M059J (cell line): ENCODE data around the gene GABBR2. TPM values are rescaled to one million over a fixed set of nuclear protein-coding genes. Genes with fewer than 3 reads are reported as not detected.
"Not testable (repeated sequence)": the region's sequence is repeated elsewhere in the genome, so short reads cannot be mapped to it uniquely, and the experiment has no call there.

ENCODE experiments used
- DNase-seq: peaks from one replicate; pipeline ENCODE4 v3.0.0-alpha.2; 2012; ENCODE audit warnings: low read depth
- total RNA-seq: library from RNA; depleted of rRNA; stranded (reverse); fragments of >200 nt; shearing (Covaris generic); gene quantifications from 2 replicates; pipeline ENCODE4 v1.2.3, GENCODE V29; 2014

Gene GABBR2
- total RNA-seq, 1 experiment from 2014 or later: not detected

DNA sequence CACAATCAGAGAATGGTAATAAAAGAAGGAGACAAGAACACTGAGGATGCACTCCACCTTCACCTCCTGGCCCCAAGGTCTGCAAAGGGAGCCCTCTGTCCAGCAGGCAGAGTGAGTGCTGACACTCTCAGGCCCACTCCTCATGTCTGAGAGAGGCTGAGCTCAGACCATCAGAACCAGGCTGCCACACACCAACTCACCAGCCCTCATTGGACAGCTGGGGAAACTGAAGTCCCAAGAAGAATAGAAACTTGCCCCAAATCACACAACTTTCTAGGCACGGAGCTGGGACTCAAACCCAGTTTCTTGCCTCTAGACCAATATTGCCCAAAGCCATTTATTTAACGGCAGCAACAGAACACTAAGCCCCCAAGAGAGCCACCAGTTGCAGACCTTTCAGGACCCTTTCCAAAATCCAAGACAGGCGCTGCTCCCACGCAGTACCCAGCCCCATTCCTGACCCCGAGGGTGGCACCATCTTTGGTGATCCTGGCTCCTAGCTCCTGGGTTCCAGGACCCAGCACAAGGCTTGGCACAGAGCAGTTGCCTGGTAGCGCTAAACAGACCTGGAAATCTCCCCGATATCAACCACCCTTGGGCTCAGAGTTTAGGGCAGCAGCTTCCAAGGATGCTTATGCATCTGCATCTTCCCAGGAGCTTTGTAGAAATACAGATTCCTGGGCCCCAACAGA, 192.4 kb downstream of the GABBR2 start:
- DNase-seq: no peak

DNA sequence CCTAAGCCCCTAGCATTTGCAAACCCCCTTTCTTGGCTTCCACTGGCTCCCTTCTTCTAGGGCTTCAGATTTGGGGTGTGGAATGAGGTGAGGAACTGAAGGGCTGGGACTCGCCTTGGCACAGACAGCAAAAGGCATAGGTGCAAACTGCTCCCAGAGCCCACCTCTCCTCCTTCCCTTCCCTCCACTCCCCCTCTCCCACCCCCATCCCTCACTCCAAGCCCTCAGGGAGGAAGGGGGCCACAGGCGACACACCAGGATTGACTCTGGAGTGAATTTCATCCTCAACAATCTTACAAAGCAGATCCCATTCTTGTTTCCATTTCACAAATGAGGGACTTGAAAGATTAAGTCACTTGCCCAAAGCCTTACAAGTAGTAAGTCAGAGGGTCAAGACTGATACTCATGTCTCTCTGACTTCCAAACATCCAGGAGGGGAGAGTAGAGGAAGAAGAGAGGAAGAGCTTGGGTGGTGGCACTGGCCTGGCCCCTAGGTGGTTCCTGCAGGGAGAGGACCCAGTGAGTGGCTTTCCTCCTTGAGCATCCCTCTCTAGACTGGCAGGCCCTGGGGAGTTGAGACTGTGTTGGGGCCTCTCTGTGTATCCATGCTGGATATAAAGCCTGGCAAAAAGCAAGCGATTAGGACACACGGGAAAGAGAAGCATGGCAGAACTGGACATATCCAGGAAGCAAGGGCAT, 193.1 kb downstream of the GABBR2 start:
- DNase-seq: no peak

DNA sequence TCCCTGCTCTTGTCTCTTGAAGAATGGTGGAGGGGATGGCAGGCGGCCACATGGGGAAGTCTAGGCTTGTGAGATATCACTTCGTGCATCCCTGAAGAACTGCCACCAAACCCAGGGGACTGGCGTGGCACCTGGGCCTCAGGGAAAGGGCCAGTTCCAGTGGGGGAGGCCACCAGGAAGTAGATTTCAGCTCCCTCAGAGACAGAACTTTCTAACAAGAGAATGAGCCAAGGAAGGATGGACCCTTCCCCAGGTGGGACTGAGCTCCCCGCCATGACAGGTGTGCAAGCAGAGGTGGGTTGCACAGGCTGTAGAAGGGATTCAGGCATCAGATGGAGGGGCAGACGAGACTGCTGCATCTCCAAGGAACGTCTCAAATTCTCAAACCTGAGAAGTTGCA, 193.9 kb downstream of the GABBR2 start:
- DNase-seq: no peak

DNA sequence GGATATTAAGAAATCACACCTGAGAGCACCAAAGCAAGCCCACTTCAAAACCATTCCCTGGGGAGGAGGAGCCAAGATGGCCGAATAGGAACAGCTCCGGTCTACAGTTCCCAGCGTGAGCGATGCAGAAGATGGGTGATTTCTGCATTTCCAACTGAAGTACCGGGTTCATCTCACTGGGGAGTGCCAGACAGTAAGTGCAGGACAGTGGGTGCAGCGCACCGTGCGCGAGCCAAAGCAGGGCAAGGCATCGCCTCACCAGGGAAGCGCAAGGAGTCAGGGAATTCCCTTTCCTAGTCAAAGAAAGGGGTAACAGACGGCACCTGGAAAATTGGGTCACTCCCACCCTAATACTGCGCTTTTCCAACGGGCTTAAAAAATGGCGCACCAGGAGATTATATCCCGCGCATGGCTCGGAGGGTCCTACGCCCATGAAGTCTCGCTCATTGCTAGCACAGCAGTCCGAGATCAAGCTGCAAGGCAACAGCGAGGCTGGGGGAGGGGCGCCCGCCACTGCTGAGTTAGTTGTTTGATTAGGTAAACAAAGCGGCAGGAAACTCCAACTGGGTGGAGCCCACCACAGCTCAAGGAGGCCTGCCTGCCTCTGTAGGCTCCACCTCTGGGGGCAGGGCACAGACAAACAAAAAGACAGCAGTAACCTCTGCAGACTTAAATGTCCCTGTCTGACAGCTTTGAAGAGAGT, 200.4 kb downstream of the GABBR2 start:
- not testable (repeated sequence) for DNase-seq

DNA sequence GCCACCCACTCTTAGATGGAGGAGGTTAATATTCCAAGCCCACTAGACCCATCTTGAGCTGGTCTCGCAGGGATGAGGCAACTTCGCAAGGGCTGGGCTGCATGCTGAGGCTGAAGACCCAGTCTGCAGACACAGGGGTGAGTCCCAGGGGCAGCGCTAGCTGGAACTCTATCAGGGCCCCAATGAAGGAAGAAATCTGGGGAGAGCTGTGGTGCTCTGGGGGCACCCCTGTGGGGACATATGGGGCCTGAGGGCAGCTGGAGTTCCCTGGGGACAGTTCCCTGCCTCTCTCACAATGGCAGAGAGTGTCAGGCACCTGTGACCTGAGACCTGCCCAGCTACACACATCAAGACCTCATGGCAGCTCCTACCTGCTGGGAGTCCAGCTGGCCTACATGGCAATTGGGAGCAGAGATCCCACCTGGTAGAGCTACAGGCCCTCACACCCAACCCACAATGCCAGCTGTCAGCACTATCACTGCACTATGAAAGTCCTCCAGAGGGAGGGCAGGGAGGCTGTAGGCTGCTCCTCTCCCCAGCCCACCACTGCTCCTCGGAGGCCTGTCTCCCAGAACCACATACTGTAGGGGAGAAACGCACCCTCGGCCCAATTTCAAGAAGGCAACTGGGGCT, 202.2 kb downstream of the GABBR2 start:
- no peak for DNase-seq

DNA sequence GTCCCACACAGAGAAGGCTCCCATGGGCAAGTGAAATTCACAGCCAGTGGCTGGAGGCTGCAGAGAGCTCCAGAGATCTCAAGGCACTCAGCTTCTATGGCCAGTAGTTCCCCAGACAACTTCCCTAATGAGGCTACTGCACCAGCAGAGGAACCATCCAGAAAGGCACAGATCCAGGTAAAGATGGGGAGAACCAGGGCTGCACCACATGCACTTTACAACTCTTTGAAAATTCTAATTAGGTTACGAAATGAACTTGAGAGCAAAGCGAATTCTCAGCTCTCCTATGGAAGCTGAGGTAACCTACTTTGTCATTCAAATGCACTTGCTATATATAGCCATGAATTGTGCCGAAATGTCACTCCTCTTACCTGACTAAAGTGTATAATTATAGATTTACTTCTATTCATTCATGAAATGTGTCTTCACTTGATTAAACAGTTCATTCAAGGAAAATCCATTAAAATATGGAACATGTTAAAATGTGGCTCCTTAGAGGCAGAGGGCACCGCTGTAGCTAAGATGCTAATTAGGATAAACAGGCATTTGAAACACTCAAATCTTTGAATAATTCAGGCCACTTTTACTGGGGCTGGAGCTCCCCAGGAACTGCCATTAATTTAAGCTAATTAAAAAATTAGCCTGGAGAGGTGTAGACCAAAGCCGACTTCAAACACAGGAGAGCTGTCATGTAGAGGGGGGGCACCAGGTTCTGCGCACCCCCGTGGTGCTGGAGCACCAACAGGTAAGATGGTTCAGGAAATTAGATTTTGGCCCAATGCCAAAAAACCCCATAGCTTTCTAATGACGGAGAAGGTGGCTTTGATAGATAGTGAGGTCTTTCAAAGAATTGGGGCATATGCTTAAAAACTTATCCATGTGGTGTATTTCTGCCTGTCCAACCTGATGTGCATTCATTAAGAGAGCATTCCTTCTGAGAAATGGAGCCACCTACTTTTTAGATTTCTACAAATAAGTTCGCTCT, 204.1 kb downstream of the GABBR2 start:
- DNase-seq: no peak

DNA sequence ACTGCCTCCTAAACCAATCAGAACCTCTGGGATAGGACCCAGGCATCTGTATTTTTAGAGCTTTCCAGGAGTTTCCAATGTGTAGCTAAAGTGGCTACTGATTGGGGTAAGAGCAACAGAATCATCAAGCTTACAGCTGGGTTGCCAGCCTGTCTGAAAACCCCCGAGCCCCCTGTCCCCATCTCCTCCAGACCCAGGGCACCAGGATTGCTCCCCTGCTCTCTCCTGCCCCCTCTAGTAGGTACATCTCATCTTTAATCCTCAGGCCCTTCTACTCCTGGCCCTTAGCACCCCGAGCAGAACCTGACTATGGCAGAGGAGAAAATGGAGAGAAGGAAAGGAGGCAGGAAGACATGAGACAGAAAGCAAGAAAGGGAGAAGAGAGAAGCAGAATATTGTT, 204.9 kb downstream of the GABBR2 start:
- DNase-seq: no peak

DNA sequence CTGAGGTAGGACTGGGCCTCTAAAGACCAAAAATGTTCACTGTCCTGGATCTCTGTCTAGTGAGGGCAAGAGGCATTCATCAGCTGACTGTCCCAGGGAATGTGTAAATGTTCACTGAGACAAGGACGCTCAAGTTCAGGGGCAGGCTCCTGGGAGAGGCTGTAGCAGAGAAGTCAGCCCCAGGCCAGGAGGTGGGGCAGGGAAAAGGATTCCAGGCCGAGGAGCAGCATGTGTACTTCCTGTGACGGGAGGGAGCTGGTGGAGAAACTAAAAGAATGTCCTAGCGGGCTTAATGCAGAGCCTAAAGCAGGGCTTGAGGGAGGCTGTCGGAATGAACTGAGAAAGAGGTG, 205.8 kb downstream of the GABBR2 start:
- DNase-seq: peak; percentile 48

DNA sequence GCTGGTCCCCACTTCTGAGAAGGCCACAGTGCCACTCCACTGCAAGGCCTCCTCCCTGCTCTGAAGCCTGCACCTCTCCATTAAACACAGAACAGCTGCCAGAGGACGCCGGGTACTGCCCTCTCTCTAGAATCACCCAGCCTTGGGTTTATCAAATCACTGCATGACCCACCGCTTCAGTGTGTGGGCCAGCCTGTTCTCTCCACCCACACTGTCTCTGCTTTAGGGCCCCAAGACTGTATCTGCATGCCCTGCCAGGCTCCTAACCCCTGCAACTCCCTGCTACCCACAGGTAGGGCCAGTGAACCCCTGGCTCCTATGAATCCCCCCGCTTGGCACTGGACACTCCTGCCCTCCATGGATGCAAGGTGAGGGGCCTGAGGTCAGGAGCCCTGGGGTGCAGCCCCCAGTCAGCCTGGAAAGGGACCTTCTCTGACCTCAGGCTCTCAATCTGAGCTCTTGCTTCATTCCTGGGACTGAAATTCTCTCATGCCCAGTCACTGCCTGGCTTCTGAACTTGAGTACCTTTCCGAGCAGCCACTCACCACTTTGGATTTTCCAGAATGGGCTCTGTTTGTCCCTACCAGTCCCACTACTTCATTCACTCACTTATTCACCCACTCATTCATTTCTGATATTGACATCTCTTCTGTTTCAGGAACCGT, 206.3 kb downstream of the GABBR2 start:
- peak; percentile 39 for DNase-seq

DNA sequence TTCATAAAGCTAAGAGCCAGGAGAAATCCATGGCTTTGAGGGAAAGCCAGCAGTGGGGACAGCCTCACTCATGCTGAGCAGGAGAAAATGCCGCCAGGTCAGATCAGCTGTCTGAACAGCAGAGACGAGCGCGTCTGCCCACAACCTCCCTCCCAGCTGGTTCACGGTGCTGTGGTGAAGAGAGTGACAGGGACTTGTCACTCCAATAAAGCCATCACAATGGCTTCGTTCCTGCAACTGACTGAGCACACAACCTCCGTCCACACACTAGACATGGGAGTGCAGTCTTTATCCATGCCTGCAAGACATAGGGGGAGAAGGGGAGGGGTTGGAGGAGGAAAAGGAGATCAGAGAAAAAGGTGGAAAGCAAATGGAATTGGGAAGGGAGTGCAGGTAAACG, 206.9 kb downstream of the GABBR2 start:
- DNase-seq: no peak

DNA sequence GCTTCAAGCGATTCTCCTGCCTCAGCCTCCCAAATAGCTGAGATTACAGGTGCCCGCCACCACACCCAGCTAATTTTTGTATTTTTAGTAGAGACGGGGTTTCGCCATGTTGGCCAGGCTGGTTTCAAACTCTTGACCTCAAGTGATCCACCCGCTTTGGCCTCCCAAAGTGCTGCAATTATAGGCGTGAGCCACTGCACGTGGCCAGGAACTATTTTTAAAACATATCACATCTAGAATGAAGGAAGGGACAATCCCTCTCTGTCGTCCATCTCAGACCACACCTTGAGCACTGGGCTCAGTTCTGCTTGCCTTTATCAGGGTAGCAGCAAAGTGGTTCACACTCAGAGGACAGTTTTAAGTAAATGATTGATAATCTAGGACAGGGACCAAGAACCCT, 207.5 kb downstream of the GABBR2 start:
- not testable (repeated sequence) for DNase-seq

DNA sequence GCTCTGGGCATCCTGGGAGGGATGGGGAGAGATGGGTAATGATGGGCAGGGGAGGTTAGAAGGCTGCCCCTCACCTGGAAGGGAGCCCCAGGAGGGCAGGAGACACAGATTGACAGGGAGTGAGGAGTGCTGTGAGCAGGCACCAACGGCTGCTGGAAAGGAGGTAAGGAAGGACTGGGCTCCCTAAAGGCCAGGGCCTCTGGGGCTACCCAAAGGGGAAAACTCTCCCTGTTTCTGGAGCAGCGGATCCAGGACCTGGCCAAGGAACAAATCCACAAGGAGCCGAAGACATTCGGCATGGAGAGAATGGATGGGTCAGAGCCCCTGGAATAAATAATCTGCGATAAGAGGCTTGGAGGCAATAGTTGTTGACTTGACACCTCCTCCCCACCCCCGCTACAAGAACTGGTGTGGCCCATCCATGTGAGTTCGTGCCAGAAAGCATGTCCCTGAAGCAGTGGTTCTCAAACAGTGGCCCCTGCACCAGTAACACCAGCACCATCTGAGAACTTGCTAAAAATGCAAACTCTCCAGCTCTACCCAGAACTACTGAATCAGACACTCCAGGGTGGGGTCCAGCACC, 208.3 kb downstream of the GABBR2 start:
- DNase-seq: no peak

DNA sequence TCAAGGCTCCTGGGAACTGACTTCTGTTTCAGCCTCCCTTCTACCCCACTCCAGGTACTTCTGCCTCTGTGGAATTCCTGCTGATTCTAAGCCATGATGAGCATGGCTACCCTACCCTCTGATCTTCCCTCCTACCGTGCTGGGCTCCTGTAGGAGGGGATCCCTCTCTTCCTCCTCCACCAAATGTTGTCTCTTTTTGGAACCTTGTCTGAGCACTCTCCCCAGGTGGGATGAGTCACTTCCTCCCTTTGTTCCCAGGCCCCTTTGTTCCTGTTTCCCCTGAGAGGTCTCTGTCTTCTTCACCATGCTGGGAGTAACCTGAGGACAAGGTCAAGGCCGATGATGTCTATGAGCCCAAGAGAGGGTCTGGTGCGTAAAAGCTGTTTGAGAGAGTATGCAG, 213.2 kb downstream of the GABBR2 start:
- DNase-seq: no peak

DNA sequence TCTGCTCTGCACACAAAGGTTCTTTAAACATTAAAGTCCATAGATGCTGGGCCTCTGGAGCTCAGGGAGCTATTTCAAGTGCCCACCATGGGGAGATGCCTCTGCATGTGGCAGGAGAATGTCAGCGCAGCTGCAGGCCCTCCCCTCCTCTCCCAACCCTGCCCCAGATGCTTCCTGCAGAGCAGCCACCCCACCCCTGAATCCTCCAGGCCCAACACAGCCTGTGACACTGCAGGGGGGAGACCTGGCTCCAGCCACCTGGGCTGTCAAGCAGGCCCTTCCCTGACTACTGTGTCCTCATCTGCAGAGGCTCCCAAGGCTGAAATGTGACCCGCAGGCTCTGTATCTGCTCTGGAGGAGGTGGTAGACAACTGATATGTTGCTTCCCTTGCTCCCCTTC, 213.9 kb downstream of the GABBR2 start:
- no peak for DNase-seq

DNA sequence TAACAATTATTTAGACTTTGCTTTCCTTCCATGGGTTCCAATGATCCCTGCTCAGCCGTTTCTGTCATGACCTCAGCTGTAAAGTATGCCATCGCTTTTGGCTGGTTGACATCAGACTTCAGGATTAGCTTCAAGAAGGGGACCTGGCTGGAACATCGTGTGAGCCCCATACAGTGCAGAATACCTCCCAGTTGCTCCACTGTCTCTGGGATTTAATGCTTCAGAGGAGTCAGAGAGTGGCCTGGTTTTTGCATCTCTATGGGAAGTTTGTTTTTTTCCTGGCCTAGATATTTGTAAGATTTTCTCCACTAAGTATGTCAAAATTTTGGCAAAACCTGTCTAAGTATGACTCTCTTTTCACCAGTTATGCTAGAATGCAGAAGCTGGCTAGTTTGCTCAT, 216.9 kb downstream of the GABBR2 start:
- peak; percentile 69 for DNase-seq

DNA sequence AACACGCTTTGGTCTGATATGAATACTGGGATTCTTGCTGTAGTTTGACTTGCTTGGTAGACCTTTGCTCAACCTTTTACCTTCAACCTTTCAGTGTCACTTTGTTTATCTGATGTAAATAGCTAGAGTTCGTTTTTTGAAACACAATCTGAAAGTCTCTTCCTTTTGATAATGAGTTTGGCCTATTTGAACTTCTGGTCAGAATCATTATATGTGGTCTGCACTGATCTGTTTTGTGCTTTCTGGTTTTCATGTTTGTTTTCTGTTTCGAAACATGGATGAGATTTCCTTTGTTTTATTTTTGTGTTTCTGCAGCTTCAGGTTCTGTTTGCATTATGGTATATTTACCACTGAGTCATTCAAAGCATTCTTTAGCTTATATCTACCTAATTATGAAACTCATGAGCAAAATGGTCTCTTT, 217.5 kb downstream of the GABBR2 start:
- DNase-seq: no peak

DNA sequence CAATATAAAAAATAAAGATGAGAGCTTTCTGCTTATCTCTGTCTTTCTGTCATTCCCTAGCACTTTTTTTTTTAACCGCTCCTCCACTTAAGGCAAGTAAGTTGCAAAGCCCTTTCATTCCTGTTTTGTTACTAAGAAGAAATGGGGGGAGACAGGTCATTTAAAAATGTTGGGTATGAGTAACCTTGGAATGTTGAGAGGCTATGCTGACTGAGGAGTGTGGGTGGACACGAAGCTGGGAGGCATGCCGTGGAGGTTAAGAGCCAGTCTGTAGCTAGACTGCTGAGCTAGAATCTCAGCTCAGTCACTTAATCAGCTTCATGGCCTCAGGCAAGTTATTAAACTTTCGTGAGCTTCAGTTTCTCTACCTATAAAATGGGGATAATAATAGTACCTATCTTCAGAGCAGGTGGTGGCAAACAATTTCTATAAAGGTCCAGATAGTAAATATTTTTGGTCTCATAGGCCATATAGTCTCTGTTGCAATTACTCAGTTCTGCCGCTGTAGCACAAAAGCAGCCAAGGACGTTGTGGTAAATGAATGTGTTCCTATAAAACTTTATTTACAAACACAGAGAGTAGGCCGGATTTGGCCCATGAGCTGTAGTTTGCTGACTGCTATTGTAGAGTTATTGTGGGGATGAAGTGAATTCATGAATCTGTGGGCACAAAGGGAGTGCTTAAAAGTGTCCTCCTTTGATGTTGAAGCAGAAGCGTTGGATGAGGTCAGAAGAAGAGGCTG, 220.0 kb downstream of the GABBR2 start:
- DNase-seq: peak; percentile 97

DNA sequence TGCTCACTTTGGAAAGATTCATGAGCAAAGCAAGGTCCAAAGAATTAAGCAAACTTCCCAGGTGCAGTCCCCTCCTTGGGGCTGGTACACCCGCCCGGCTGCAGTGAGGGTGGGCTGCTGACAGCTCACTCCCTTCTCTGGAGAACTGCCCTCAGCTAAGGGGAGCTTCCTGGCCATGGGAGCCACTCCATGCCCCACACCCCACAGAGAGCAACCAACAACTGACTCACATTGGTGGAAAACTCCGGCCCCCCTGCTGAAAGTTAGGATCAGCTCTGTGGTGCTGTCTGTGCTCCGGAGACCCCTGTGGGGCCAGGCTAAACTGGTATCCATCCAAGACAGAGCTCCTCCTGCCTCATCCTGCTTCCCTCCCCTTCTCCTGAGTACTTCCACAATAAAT, 223.0 kb downstream of the GABBR2 start:
- DNase-seq: no peak

DNA sequence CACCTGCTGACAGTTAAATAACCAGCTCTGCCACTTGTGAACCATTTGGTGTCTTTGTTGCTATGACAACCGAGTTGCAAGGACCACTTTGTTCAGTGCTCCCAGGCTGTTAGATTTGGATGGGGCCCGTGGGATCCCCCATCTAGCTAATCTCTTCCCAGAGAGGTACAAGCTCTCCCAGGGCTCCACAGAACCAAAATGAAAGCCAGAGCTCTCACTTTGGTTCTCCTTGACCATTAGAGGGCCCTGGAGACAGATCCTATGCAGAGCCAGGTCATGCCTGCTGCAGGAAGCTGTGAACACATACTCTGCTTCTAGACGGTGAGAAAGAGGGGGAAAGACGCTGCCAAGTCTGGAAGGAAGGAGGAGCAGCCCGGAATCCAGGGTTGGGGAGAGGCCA, 224.6 kb downstream of the GABBR2 start:
- DNase-seq: peak; percentile 49

DNA sequence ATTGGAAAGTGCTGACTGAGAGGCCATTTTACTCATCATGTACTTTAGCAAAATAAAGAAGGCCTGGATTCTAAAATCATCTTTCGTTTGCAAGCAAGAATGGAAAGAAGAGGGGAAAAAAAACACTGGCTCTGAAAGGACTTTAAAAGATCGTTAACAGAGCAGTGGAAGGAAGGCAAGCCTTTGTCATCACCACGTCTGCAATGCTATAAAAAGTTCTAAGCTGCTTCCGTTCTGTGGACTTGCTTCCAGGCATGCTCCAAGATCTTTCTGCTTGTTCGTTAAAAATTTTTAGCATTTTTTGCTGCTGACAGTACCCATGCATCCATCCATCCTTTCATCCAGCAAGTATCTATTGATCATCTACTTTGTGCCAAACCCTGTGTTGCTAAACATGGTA, 226.5 kb downstream of the GABBR2 start:
- DNase-seq: peak; percentile 56
